Activated CD8-positive, alpha-beta T cell treated with anti-CD3 and anti-CD28 coated beads for 36 hours (primary cell): Measurements from ENCODE around the gene BPNT1. TPM values are rescaled to one million over a fixed set of nuclear protein-coding genes. Genes with fewer than 3 reads are reported as not detected.
A peak's percentile ranks its signal among the peaks of the same experiment; 100 is the strongest.
"Not testable (repeated sequence)": the region's sequence is repeated elsewhere in the genome, so short reads cannot be mapped to it uniquely, and the experiment has no call there.

Experiments used
- ATAC-seq: fragments of 200-7000 bp; cut with Tn5 transposase; one replicate; pipeline ENCODE4 v1.10.0; 2021; ENCODE audit warnings: mild to moderate bottlenecking, moderate library complexity
- CTCF ChIA-PET: fragments of 350-600 bp; sonication (Branson Sonifier 250); formaldehyde crosslinking; loops from one replicate; lab custom pipeline; 2021; ENCODE audit warnings: antibody characterized with exemption; lab: Charles Lee
- POLR2A ChIA-PET: fragments of 350-600 bp; sonication (Branson Sonifier 250); formaldehyde crosslinking; loops from one replicate; lab custom pipeline; 2021; ENCODE audit warnings: antibody characterized with exemption; lab: Charles Lee
- DNase-seq: peaks from one replicate; pipeline ENCODE4 v3.0.0-alpha.2; 2020
- H3K27ac Mint-ChIP-seq: one replicate; pipeline ENCODE4 v1.8.0; 2021; ENCODE audit warnings: mild to moderate bottlenecking, mixed read lengths
- H3K27me3 Mint-ChIP-seq: one replicate; pipeline ENCODE4 v1.8.0; 2021; ENCODE audit warnings: mixed read lengths
- H3K36me3 Mint-ChIP-seq: one replicate; pipeline ENCODE4 v1.8.0; 2021; ENCODE audit warnings: low read depth, mixed read lengths
- H3K4me1 Mint-ChIP-seq: one replicate; pipeline ENCODE4 v1.8.0; 2021; ENCODE audit warnings: low read depth, mixed read lengths
- H3K4me3 Mint-ChIP-seq: one replicate; pipeline ENCODE4 v1.8.0; 2021; ENCODE audit warnings: mild to moderate bottlenecking, moderate library complexity, mixed read lengths
- H3K9me3 Mint-ChIP-seq: one replicate; pipeline ENCODE4 v1.8.0; 2021; ENCODE audit warnings: mixed read lengths
- intact Hi-C: fragments of 100-400 bp; cut with micrococcal nuclease; formaldehyde crosslinking; loops from one replicate; pipeline ENCODE4 v1.10.0; 2022
- total RNA-seq, 2 experiments: library from RNA; stranded (reverse); gene quantifications; one replicate each; pipeline ENCODE4 v1.2.3, GENCODE V29; 2021
- TF ChIP-seq, protein P1 (sequence below): fragments of 200-600 bp; IDR thresholded peaks from one replicate; pipeline ENCODE4 v1.8.0; 2022; ENCODE audit warnings: antibody characterized with exemption, mild to moderate bottlenecking

The BPNT1 gene
- total RNA-seq, 2 experiments from 2014 or later = 19.6 to 25.3 TPM

DNA sequence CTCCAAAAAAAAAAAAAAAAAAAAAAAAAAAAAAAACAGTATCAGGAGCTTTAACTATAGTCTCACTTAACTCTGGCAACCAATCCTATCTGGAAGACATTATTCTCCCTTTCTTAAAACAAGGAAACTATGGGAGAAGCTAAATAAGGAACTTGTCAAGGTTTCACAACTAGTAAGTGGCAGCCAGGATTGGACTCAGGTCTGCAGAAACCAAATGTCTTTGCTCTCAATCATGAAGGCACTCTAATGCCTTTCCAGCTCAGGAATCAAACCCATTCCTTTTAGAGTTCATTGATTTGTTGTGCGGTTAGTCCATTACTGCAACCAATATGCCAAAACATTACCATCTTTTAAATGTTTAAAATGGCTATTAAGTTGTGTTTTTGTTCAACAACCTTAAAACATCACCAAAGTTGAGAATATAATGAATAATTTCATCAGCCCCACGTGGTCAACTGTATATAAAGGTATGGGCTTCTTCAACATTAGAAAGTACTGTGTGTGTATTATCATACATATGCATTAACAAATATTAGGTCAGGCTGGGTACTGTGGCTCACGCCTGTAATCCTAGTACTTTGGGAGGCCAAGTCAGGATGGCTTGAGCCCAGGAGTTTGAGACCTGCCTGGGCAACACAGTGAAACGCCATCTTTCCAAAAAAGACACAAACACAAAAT, 44.8 kb downstream of the BPNT1 start:
- no peak for ATAC-seq
- no peaks in the 10 kb centered on the region for H3K9me3 Mint-ChIP-seq
- peaks cover 40% of the 10 kb centered on the region for H3K4me1 Mint-ChIP-seq
- CTCF ChIA-PET = no interaction called here
- no peaks in the 10 kb centered on the region for H3K27me3 Mint-ChIP-seq
- peaks cover 39% of the 10 kb centered on the region for H3K36me3 Mint-ChIP-seq
- peak overlapping the region; percentile 97 for H3K27ac Mint-ChIP-seq
- H3K4me3 Mint-ChIP-seq = peak overlapping the region; percentile 99
- intact Hi-C loops = loop anchor here (5.0 kb wide), 1 partner anchor 47 kb away; the partner anchor contains the start of gene IARS2
- POLR2A ChIA-PET = interaction anchor here (0.7 to 1.2 kb wide), 2 partner anchors 26 to 55 kb away, joined by 3 read pairs; no protein-coding TSS in a partner anchor
- no peak for DNase-seq
- TF ChIP-seq, protein P1, sequence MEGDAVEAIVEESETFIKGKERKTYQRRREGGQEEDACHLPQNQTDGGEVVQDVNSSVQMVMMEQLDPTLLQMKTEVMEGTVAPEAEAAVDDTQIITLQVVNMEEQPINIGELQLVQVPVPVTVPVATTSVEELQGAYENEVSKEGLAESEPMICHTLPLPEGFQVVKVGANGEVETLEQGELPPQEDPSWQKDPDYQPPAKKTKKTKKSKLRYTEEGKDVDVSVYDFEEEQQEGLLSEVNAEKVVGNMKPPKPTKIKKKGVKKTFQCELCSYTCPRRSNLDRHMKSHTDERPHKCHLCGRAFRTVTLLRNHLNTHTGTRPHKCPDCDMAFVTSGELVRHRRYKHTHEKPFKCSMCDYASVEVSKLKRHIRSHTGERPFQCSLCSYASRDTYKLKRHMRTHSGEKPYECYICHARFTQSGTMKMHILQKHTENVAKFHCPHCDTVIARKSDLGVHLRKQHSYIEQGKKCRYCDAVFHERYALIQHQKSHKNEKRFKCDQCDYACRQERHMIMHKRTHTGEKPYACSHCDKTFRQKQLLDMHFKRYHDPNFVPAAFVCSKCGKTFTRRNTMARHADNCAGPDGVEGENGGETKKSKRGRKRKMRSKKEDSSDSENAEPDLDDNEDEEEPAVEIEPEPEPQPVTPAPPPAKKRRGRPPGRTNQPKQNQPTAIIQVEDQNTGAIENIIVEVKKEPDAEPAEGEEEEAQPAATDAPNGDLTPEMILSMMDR = no peak

DNA sequence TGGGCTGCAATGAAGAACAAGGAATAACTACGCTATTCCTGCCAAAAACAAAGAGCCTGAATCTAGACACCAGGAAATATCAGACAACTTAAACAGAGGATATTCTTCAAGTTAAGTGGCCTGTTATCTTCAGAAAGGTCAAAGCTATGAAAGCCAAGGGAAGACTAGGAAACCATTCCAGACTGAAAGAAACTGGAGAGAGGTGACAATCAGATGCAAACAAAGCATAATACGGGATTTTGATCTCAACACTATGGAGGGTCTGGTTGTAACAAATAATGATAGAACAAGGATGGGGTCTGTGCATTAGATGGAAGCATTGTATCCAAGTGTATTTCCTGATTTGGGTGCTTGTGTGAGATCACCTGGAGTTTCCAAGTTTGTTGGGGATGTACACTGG, 45.9 kb downstream of the BPNT1 start:
- Mint-ChIP-seq H3K36me3 (peaks cover 46% of the 10 kb centered on the region), H3K4me1 (peaks cover 46% of the 10 kb centered on the region), H3K9me3 (no peaks in the 10 kb centered on the region), H3K27me3 (no peaks in the 10 kb centered on the region), H3K4me3 (peak overlapping the region; percentile 48), H3K27ac (peak overlapping the region; percentile 67)
- intact Hi-C loops = no loop called here
- CTCF ChIA-PET = no interaction called here
- no peak for ATAC-seq
- DNase-seq = no peak
- POLR2A ChIA-PET = interaction anchor here (1.1 kb wide), 1 partner anchor 31 kb away, joined by 3 read pairs; no protein-coding TSS in a partner anchor
- TF ChIP-seq, protein P1 = no peak

DNA sequence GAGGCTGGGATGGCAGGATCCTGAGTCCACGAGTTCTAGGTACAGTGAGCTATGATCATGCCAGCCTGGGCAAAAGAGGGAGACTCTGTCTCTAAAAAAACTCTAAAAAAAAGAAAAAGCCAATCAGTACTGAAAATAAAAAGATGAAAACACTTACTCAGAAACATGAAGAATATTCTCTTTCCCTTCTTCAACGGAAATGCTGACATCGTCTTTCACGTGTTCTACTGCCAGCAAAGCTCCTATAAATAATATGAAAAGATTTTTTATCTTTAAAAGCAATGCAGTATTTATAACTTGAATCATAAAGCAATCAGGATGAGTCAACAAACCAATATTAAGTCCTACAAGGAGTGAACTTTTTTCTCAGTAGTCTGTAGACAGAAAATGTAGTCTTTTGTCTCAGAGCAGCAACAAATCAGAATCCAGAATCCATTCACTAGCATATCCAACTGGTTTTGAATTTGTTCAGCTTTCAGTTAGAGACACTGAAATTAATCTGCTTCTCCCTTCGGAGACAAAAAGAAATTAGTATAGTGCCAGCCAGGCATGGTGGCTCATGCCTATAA, 49.5 kb downstream of the BPNT1 start:
- peaks cover 50% of the 10 kb centered on the region for H3K4me1 Mint-ChIP-seq
- ChIA-PET POLR2A (no interaction called here), CTCF (interaction anchor here (0.7 to 1.2 kb wide), 2 partner anchors 73 to 234 kb away, joined by 3 to 5 read pairs; no protein-coding TSS in a partner anchor)

DNA sequence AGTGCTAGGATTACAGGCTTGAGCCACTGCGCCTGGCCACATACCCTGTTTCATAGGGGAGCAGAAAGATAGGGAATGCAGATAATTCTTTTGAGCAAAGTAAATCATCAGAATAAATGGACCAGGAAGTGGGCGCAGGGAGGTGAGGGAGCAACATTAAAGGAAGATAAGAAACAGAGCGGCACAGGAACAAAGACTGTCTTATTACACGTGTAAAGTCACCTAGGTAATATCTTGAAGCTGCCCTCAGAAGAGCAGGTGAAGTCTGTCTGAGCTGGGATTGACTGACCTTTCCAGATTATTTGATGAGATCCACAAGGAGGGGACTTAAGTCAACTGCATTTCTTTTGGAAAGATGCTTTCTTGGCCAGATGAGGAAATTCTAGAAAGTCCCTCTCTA, 50.9 kb downstream of the BPNT1 start:
- Mint-ChIP-seq H3K4me1 (peaks cover 40% of the 10 kb centered on the region), H3K27me3 (no peaks in the 10 kb centered on the region), H3K27ac (peak overlapping the region; percentile 32), H3K4me3 (no peak overlapping the region), H3K36me3 (peaks cover 53% of the 10 kb centered on the region), H3K9me3 (no peaks in the 10 kb centered on the region)
- intact Hi-C loops = no loop called here
- ChIA-PET POLR2A (no interaction called here), CTCF (interaction anchor here (0.6 to 1.1 kb wide), 2 partner anchors 31 to 48 kb away, joined by 3 read pairs; no protein-coding TSS in a partner anchor)
- ATAC-seq = no peak
- DNase-seq = no peak
- TF ChIP-seq, protein P1 = no peak

More for the DNA sequence above, 49.5 kb downstream of the BPNT1 start:
- peak overlapping the region; percentile 20 for H3K27ac Mint-ChIP-seq
- ATAC-seq (no peak), DNase-seq (no peak)
- H3K27me3 Mint-ChIP-seq = no peaks in the 10 kb centered on the region
- TF ChIP-seq, protein P1 = no peak
- no peak overlapping the region for H3K4me3 Mint-ChIP-seq
- peaks cover 55% of the 10 kb centered on the region for H3K36me3 Mint-ChIP-seq
- no peaks in the 10 kb centered on the region for H3K9me3 Mint-ChIP-seq
- intact Hi-C loops = no loop called here

DNA sequence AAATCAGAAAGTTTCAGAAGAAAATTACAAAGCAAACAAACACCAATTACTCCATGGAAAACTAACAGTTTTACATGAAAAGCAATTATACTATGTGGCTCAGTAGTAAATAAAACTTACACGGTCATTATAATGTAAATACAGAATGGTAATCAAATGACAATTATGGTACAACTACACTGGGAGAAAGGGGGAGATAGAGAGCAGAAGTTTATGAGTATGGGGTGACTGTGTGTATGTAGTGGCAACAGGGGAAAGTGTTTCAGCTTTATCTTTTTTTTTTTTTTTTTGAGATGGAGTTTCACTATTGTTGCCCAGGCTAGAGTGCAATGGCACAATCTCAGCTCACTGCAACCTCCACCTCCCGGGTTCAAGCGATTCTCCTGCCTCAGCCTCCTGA, 51.8 kb downstream of the BPNT1 start:
- CTCF ChIA-PET = interaction anchor here (0.6 to 0.9 kb wide), 2 partner anchors 25 to 32 kb away, joined by 3 read pairs; no protein-coding TSS in a partner anchor
- Mint-ChIP-seq H3K4me1 (peaks cover 33% of the 10 kb centered on the region), H3K36me3 (peaks cover 48% of the 10 kb centered on the region), H3K27ac (peak overlapping the region; percentile 66)
- H3K9me3 Mint-ChIP-seq, H3K27me3 Mint-ChIP-seq, DNase-seq, POLR2A ChIA-PET, H3K4me3 Mint-ChIP-seq, intact Hi-C loops: not testable (repeated sequence)
- ATAC-seq = peak; percentile 64
